Astrocyte of the spinal cord (primary cell): ENCODE data around the gene OXSM.

Experiments
- DNase-seq: peaks from one replicate; pipeline ENCODE4 v3.0.0; 2011; ENCODE audit warnings: low read depth, low spot score
- H3K4me3 ChIP-seq: 2 replicates; pipeline ENCODE4 v1.5.1; 2011; ENCODE audit warnings: low read depth, mild to moderate bottlenecking, low read length, moderate library complexity
- in situ Hi-C: cut with HindIII; loops from 2 replicates; pipeline ENCODE4 v1.10.0; 2017; ENCODE audit warnings: low sequenced_read_pairs
- TF ChIP-seq, protein P1 (sequence below): IDR thresholded peaks from 2 replicates; pipeline ENCODE4 v1.5.1; 2012; ENCODE audit warnings: low read depth, mild to moderate bottlenecking, low read length, inconsistent platforms

OXSM gene

DNA sequence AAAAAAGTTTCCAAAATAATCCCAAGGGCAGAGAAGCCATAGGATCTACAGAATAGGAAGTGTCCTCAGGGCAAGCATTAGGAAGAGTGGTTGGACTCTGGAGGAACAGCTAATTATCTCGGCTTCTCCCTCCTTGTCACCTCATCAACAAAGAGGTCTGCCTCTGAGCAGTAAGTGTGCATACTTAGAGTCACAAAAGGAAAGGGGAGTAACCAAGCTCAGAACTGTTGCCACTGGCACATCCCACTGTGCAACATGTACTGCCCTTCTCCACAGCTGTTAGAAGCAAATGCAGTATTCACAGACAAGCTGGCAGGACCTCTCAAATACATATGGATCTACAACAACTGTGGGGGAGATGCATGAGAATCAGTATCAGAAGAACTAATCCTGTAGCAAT, 38.2 kb upstream of the OXSM start:
- TF ChIP-seq, protein P1, sequence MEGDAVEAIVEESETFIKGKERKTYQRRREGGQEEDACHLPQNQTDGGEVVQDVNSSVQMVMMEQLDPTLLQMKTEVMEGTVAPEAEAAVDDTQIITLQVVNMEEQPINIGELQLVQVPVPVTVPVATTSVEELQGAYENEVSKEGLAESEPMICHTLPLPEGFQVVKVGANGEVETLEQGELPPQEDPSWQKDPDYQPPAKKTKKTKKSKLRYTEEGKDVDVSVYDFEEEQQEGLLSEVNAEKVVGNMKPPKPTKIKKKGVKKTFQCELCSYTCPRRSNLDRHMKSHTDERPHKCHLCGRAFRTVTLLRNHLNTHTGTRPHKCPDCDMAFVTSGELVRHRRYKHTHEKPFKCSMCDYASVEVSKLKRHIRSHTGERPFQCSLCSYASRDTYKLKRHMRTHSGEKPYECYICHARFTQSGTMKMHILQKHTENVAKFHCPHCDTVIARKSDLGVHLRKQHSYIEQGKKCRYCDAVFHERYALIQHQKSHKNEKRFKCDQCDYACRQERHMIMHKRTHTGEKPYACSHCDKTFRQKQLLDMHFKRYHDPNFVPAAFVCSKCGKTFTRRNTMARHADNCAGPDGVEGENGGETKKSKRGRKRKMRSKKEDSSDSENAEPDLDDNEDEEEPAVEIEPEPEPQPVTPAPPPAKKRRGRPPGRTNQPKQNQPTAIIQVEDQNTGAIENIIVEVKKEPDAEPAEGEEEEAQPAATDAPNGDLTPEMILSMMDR, result no peak
- in situ Hi-C loops, result no loop called here
- no peak overlapping the region for H3K4me3 ChIP-seq
- no peak for DNase-seq

DNA sequence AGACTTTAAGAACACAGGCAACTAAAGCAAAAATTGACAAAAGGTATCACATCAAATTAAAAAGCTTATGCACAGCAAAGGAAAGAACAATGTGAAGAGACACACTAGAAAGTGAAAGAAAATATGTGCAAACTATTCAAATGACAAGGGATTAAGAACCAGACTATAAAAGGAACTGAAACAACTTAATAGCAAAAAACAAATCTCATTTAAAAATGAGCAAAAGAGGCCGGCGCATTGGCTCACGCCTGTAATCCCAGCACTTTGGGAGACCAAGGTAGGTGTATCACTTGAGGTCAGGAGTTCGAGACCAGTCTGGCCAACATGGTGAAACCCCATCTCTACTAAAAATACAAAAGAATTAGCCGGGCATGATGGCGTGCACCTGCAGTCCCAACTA, 21.0 kb upstream of the OXSM start:
- DNase-seq, result no peak
- in situ Hi-C loops, result no loop called here
- H3K4me3 ChIP-seq, result no peak overlapping the region
- TF ChIP-seq, protein P1, result no peak

DNA sequence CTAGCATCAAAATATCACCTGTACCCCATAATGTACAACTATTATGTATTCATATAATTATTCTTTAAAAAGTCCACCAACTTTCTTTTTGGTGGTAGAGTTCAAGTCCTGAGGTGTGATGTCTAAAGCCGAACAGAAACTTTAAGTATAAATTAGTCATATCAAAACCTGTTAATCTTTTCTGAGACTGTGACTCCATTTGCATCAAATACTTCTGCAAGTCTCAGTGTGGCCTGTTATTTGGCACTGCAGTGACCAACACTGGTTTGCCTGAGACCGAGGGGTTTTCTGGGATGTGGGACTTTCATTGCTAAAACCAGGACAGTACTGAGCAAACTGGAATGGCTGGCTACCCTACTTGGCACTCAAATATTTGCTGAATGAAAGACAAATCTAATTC, 14.0 kb upstream of the OXSM start:
- in situ Hi-C loops, result no loop called here

DNA sequence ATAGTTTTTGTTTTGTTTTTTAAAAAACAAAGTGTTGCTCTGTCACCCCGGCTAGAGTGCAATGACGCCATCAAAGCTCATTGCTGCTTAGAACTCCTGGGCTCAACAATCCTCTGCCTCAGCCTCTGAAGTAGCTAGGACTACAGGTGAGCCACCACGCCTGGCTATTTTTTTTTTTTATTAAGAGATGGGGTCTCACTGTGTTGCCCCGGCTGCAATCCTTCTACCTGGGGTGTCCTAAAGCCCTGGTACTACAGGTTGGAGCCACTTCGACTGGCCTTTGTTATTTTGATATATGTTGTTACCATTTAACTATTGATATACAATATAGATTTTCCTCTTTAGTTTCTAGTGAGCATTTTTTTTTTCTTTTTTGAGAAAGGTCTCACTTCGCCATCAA, 9.3 kb upstream of the OXSM start:
- DNase-seq, result no peak
- TF ChIP-seq, protein P1, result no peak
- in situ Hi-C loops, result no loop called here
- H3K4me3 ChIP-seq, result no peak overlapping the region

More for the DNA sequence above, 14.0 kb upstream of the OXSM start:
- TF ChIP-seq, protein P1, result no peak
- DNase-seq, result no peak
- no peak overlapping the region for H3K4me3 ChIP-seq

DNA sequence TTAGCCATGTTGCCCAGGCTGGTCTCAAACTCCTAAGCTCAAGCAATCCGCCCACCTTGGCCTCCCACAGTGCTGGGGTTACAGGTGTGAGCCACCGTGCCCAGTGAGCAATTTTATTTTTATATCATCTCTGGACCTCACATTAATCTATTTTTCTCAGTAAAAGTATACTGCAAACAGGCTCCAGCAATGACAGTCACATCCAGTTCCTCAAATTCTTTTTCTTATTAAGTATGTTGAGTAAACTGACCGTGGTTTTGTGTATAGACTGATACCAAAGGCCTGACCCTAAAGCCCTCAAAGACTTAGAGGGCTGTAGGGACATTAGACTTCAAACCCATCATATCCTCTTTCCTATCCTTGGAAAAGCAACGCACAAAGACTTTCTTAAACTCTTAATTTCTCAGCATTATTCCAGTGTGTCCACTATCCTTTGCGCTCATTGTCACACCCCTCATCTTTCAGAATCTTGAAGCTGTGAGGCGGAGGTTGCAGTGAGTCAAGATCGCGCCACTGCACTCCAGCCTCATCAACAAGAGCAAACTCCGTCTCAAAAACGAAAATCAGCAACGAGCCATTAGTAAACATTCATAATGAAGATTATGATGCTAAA, 8.6 kb upstream of the OXSM start:
- in situ Hi-C loops, result no loop called here
- TF ChIP-seq, protein P1, result no peak
- no peak overlapping the region for H3K4me3 ChIP-seq
- DNase-seq, result no peak

DNA sequence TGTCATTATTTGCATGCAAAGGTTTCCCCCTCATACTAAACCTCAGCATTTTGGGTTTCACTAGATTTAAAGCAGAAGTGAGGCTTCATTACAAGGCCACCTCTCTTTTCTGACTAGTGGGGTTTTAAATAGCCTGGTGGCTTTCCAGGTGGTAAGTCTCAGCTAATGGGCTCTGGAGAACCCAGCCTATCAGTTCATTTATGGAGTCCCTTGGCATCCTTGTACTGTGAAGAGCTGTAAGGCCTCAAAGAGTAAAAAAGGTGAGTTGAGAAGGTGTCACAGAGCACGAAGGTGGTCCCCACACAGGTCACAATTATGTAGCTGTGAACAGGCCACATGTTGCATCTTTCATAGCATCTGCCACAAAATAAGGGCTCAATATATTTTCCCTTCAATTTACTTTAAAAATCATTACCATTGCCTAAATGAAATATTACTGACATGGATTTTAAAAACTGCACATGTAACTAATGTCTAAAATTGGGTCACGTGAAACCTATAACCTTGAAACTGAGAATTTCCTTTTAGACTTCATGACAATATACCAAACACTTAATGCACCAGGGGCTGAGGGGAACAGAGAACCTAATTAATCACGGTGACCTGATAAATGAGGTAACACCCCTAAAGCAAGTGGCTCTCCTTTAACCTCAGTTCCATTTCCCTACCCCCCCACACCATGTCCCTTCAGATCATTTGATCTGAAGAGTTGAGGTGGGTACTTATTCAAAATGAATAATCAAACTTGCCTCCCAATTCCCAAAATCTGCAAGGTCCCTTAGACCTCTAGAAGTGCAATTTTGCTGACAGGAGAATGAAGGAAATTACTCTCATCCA, 7.9 kb upstream of the OXSM start:
- DNase-seq, result no peak
- H3K4me3 ChIP-seq, result peak overlapping the region; percentile 80
- in situ Hi-C loops, result no loop called here
- TF ChIP-seq, protein P1, result no peak
